Endothelial cell of umbilical vein (primary cell): ENCODE data around the gene CHST15. TPM values are rescaled to one million over a fixed set of nuclear protein-coding genes. Genes with fewer than 3 reads are reported as not detected.

Experiments used
- BruUV-seq: library from RNA; stranded (reverse); fragments of 400-500 nt; replicated peaks from 2 replicates; lab custom pipeline; 2021; lab: Mats Ljungman, UMichigan
- CTCF ChIA-PET: fragments of 300-600, 350-600 bp; sonication (Branson Sonifier 250); formaldehyde crosslinking; loops from one replicate; lab custom pipeline; 2021; ENCODE audit warnings: antibody characterized with exemption, inconsistent platforms; lab: Charles Lee
- POLR2A ChIA-PET: fragments of 300-600, 350-600 bp; sonication (Branson Sonifier 250); formaldehyde crosslinking; loops from one replicate; lab custom pipeline; 2021; ENCODE audit warnings: antibody characterized with exemption, inconsistent platforms; lab: Charles Lee
- DNase-seq: peaks from one replicate; pipeline ENCODE4 v3.0.0-alpha.2; 2011; ENCODE audit warnings: low read depth, low spot score
- FAIRE-seq: peaks from 2 replicates; lab custom pipeline; 2011; peaks lifted over from hg19 to GRCh38; lab: Jason Lieb, UNC
- H2AFZ ChIP-seq: 2 replicates; pipeline ENCODE4 v1.6.0; 2012; ENCODE audit warnings: low read depth, low read length, control low read depth, inconsistent platforms
- H3K27ac ChIP-seq: 2 replicates; pipeline ENCODE4 v1.5.1; 2011; ENCODE audit warnings: low read depth, mild to moderate bottlenecking, control low read depth, low read length, moderate library complexity; ENCODE audit not compliant: insufficient read depth
- H3K27me3 ChIP-seq, 2 experiments: 2 replicates each; pipeline versions ENCODE4 v1.6.0 to v1.6.1; 2011; ENCODE audit warnings: low read length in 2 of 2, mixed read lengths in 1 of 2; ENCODE audit not compliant: control insufficient read depth in 2 of 2, insufficient read depth in 2 of 2
- H3K36me3 ChIP-seq, 2 experiments: 2 replicates in 1 of 2; 3 replicates in 1 of 2; pipeline ENCODE4 v1.5.1; 2011; ENCODE audit warnings: low read length in 2 of 2, mild to moderate bottlenecking in 1 of 2, moderate library complexity in 1 of 2; ENCODE audit not compliant: control insufficient read depth in 2 of 2, insufficient read depth in 2 of 2; ENCODE audit errors: extremely low read depth in 1 of 2
- H3K4me1 ChIP-seq: 3 replicates; pipeline ENCODE4 v1.5.1; 2011; ENCODE audit warnings: mild to moderate bottlenecking, low read length; ENCODE audit not compliant: control insufficient read depth, insufficient read depth; ENCODE audit errors: extremely low read depth
- H3K4me2 ChIP-seq: 2 replicates; pipeline ENCODE4 v1.6.1; 2011; ENCODE audit warnings: low read length, control low read depth, mixed read lengths; ENCODE audit not compliant: insufficient read depth
- H3K4me3 ChIP-seq, 3 experiments: fragments of 200-600 bp in 1 of 3; sonication (generic), shearing (Covaris generic) in 1 of 3; replicated peaks in 1 of 3; 2 replicates each; pipeline ENCODE4 v1.5.1; 2011 to 2016; ENCODE audit warnings: control low read depth in 3 of 3, low read length in 3 of 3, mild to moderate bottlenecking in 2 of 3, inconsistent platforms in 1 of 3, low read depth in 1 of 3, moderate library complexity in 1 of 3; ENCODE audit not compliant: insufficient read depth in 1 of 3
- H3K79me2 ChIP-seq: 2 replicates; pipeline ENCODE4 v1.6.0; 2012; ENCODE audit warnings: low read length, inconsistent platforms; ENCODE audit not compliant: control insufficient read depth, insufficient read depth
- H3K9ac ChIP-seq: replicated peaks from 2 replicates; pipeline ENCODE3; 2011; ENCODE audit warnings: low read length, control low read depth; ENCODE audit not compliant: insufficient read depth; ENCODE audit errors: extremely low read depth
- H3K9me1 ChIP-seq: replicated peaks from 3 replicates; pipeline ENCODE4 v1.6.0; 2011; ENCODE audit warnings: mild to moderate bottlenecking, low read length; ENCODE audit not compliant: control insufficient read depth, insufficient read depth; ENCODE audit errors: extremely low read depth
- H3K9me3 ChIP-seq: replicated peaks from 2 replicates; pipeline ENCODE4 v1.5.1; 2012; ENCODE audit warnings: low read length, inconsistent platforms; ENCODE audit not compliant: control insufficient read depth, insufficient read depth
- H4K20me1 ChIP-seq: replicated peaks from 2 replicates; pipeline ENCODE3; 2011; ENCODE audit warnings: mild to moderate bottlenecking, low read length; ENCODE audit not compliant: control insufficient read depth, insufficient read depth; ENCODE audit errors: extremely low read depth
- CTCF ChIP-seq, 2 donors: IDR thresholded peaks; 1 replicate in 1 of 2; 2 replicates in 1 of 2; pipeline ENCODE4 v1.5.1; 2011; ENCODE audit warnings: low read length in 2 of 2, mild to moderate bottlenecking in 2 of 2, moderate library complexity in 2 of 2, control low read depth in 1 of 2, inconsistent platforms in 1 of 2, low read depth in 1 of 2; ENCODE audit not compliant: insufficient read depth in 1 of 2; ENCODE audit errors: extremely low read depth in 1 of 2
- EZH2 ChIP-seq: IDR thresholded peaks from 2 replicates; pipeline ENCODE4 v1.6.1; 2012; ENCODE audit warnings: borderline replicate concordance, low read depth, mild to moderate bottlenecking, moderate library complexity, low read length, inconsistent platforms; ENCODE audit not compliant: severe bottlenecking
- FOS ChIP-seq: IDR thresholded peaks from 2 replicates; pipeline ENCODE4 v1.6.1; 2011; ENCODE audit warnings: mild to moderate bottlenecking, low read length, moderate library complexity, borderline replicate concordance; ENCODE audit not compliant: insufficient read depth
- GATA2 ChIP-seq: IDR thresholded peaks from 2 replicates; pipeline ENCODE4 v1.7.0; 2011; ENCODE audit warnings: low read depth, mild to moderate bottlenecking, moderate library complexity, mixed read lengths, low read length; ENCODE audit not compliant: insufficient read length, insufficient read depth
- JUN ChIP-seq: IDR thresholded peaks from 2 replicates; pipeline ENCODE4 v1.6.1; 2011; ENCODE audit warnings: borderline replicate concordance, low read depth; ENCODE audit not compliant: insufficient read length, insufficient read depth
- MAX ChIP-seq: IDR thresholded peaks from 2 replicates; pipeline ENCODE4 v1.6.1; 2011; ENCODE audit not compliant: insufficient read depth, insufficient read length
- MYC ChIP-seq: IDR thresholded peaks from one replicate; pipeline ENCODE4 v1.6.1; 2011; ENCODE audit warnings: mild to moderate bottlenecking, low read depth, low read length
- POLR2A ChIP-seq: IDR thresholded peaks from 2 replicates; pipeline ENCODE4 v1.6.1; 2012; ENCODE audit warnings: low read depth, mild to moderate bottlenecking, control low read depth, low read length
- POLR2AphosphoS5 ChIP-seq: IDR thresholded peaks from 2 replicates; pipeline ENCODE4 v1.6.1; 2012; ENCODE audit warnings: low read depth, mild to moderate bottlenecking, control low read depth, low read length, moderate library complexity; ENCODE audit not compliant: insufficient read depth
- dilution Hi-C: fragments of 300-500 bp; cut with MboI; formaldehyde crosslinking; loops from one replicate; pipeline ENCODE4 v1.15.0; 2019; ENCODE audit warnings: low sequenced_read_pairs; ENCODE audit not compliant: extremely low pct_ligation_motif_present
- intact Hi-C: fragments of 100-400 bp; cut with micrococcal nuclease; formaldehyde crosslinking; loops from one replicate; pipeline ENCODE4 v1.10.0; 2022
- polyA plus RNA-seq, 4 experiments: library from polyadenylated mRNA; depleted of rRNA in 3 of 4; stranded (reverse) in 3 of 4; unstranded in 1 of 4; fragments of >200 nt; gene quantifications; 2 replicates each; pipeline versions ENCODE4 v1.2.1 to v1.2.3, GENCODE V29; 2011 to 2012; ENCODE audit warnings: missing spikeins in 1 of 4
- total RNA-seq: library from RNA; stranded (reverse); gene quantifications from 2 replicates; pipeline ENCODE4 v1.2.3, GENCODE V29; 2021

The CHST15 gene
- total and polyA plus RNA-seq, 2 donors (not counting 3 experiments of a cell fraction or from before 2014, with no cell fraction given): 23.1 to 29.2 TPM

DNA sequence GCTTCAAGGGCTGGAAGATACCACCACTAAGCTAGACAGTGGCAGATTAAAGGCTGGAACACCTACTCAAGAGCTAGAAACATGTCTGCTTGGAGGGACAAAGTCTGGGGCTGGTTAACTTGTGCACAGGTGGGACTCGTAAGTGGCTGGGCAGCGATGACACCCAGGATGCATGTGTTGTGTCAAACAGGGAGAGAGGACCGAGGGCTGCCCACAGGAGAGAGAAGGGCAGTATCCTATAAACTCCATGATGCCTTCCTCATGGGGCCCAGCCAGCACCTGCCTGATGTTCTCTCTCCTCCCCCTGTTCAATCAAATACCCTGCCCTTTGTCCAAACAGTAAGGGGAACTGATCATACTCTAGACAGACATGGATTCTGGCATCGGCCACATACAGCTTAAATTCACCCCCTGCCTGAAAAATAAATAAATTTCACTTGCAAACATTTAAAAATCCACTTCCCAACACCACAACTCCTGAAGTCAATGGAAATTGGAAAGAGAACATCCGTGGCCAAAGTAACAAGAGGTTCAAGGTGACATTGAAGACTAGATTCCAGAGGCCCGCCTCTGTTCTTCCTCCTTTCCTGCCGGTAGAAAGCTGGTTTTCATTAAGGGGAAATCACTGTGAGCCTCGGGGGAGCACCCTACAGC, 50.6 kb downstream of the CHST15 start:
- peaks cover 4% of the 10 kb centered on the region for H3K4me1 ChIP-seq
- H3K9me3 ChIP-seq: no peaks in the 10 kb centered on the region
- no peaks in the 10 kb centered on the region for H3K9me1 ChIP-seq
- H3K36me3 ChIP-seq: peaks cover 0 to 22% of the 10 kb centered on the region in 2 experiments
- H3K4me3 ChIP-seq: no peak overlapping the region
- H3K27ac ChIP-seq: no peak overlapping the region
- ChIA-PET CTCF (interaction anchor here (0.7 to 1.5 kb wide), 3 partner anchors 9 to 76 kb away, joined by 3 to 5 read pairs (median 3); no protein-coding TSS in a partner anchor), POLR2A (no interaction called here)
- H3K4me2 ChIP-seq: no peak overlapping the region
- no peak for TF ChIP-seq POLR2A
- TF ChIP-seq JUN: no peak
- no peak for TF ChIP-seq POLR2AphosphoS5
- TF ChIP-seq MAX: no peak
- no peak for TF ChIP-seq MYC
- no peak for TF ChIP-seq EZH2
- TF ChIP-seq GATA2: no peak
- TF ChIP-seq FOS: no peak
- TF ChIP-seq CTCF (IDR thresholded peaks at IDR 0.05; ENCODE audit: extremely low read depth in 1 of 2, insufficient read depth in 1 of 2, low read depth in 1 of 2, low read length in 2 of 2): no peak
- no peak overlapping the region for H2AFZ ChIP-seq
- H3K79me2 ChIP-seq: no peaks in the 10 kb centered on the region
- intact Hi-C loops (no loop called here), dilution Hi-C loops (no loop called here)
- H3K9ac ChIP-seq: no peak overlapping the region
- FAIRE-seq: no peak
- no TSS peak for BruUV-seq
- no peaks in the 10 kb centered on the region for H4K20me1 ChIP-seq
- no peak for DNase-seq
- H3K27me3 ChIP-seq: peaks cover 0 to 2% of the 10 kb centered on the region in 2 experiments
